Epidermal melanocyte (primary cell): ENCODE results near the gene CPZ.

Experiments used
- DNase-seq: peaks from one replicate; pipeline ENCODE4 v3.0.0; 2011; ENCODE audit warnings: low spot score; ENCODE audit not compliant: insufficient read length

CPZ gene

GRCh38 chr4:8592366-8593263 is at the start of gene CPZ:
Gene CPZ (plus strand): TSS chr4:8592765. CDS start chr4:8592834, 69 bp downstream.
- DNase-seq, result peak; percentile 45

GRCh38 chr4:8542776-8543525 is 49.6 kb upstream of the CPZ start:
- DNase-seq, result no peak

GRCh38 chr4:8543623-8544022 is 48.9 kb upstream of the CPZ start:
- DNase-seq, result no peak

- no peak for DNase-seq
Observed at GRCh38 chr4:8544282-8544681, 48.3 kb upstream of the CPZ start.

- DNase-seq, result no peak
Observed at GRCh38 chr4:8544741-8545438, 47.7 kb upstream of the CPZ start.

GRCh38 chr4:8545439-8545765 is 47.2 kb upstream of the CPZ start:
- DNase-seq, result no peak

- DNase-seq, result no peak
Observed at GRCh38 chr4:8546766-8547107, 45.8 kb upstream of the CPZ start.

GRCh38 chr4:8547108-8547911 is 45.3 kb upstream of the CPZ start:
- DNase-seq, result peak; percentile 12

GRCh38 chr4:8547912-8548730 is 44.4 kb upstream of the CPZ start:
- peak; percentile 11 for DNase-seq

GRCh38 chr4:8548731-8549351 is 43.7 kb upstream of the CPZ start:
- no peak for DNase-seq

- no peak for DNase-seq
Observed at GRCh38 chr4:8549352-8549931, 43.1 kb upstream of the CPZ start.

GRCh38 chr4:8550691-8551090 is 41.9 kb upstream of the CPZ start:
- no peak for DNase-seq

- DNase-seq, result no peak
Observed at GRCh38 chr4:8552024-8552423, 40.5 kb upstream of the CPZ start.

- DNase-seq, result no peak
Observed at GRCh38 chr4:8552581-8553205, 39.9 kb upstream of the CPZ start.

GRCh38 chr4:8553216-8553615 is 39.3 kb upstream of the CPZ start:
- no peak for DNase-seq

GRCh38 chr4:8553991-8554405 is 38.6 kb upstream of the CPZ start:
- no peak for DNase-seq

- DNase-seq, result no peak
Observed at GRCh38 chr4:8554555-8555100, 37.9 kb upstream of the CPZ start.

- no peak for DNase-seq
Observed at GRCh38 chr4:8555716-8556115, 36.8 kb upstream of the CPZ start.
